ENCODE results near the gene TSPAN18.

GRCh38 chr11:44853666-44854065 is 126.9 kb downstream of the TSPAN18 start:
- TF ChIP-seq POLR2A (IDR thresholded peaks at IDR 0.05; ENCODE audit: low read depth, low read length), result no peak
- no peak for TF ChIP-seq TAF1 (IDR thresholded peaks at IDR 0.05; ENCODE audit: borderline replicate concordance, low read depth, low read length)
